HG02885 (cell line): ENCODE results near the gene TPSAB1.
"Not testable (repeated sequence)": the region's sequence is repeated elsewhere in the genome, so short reads cannot be mapped to it uniquely, and the experiment has no call there.

ENCODE experiments used
- ATAC-seq: cut with Tn5 transposase; IDR thresholded peaks from one replicate; pipeline ENCODE4 v1.9.1; 2021; ENCODE audit warnings: mild to moderate bottlenecking; ENCODE audit not compliant: unreplicated experiment, poor library complexity

The TPSAB1 gene

GRCh38 chr16:1240436-1240835, at the start of gene TPSAB1:
TPSAB1 (plus strand) TSS chr16:1240705; CDS start chr16:1240939, 234 bp downstream.
- not testable (repeated sequence) for ATAC-seq

- not testable (repeated sequence) for ATAC-seq
These were observed 49.7 kb upstream of the TPSAB1 start for GRCh38 chr16:1190789-1191188.

- no peak for ATAC-seq
These were observed 48.0 kb upstream of the TPSAB1 start for GRCh38 chr16:1192384-1193073.

GRCh38 chr16:1193143-1193824, 47.2 kb upstream of the TPSAB1 start:
- no peak for ATAC-seq

- ATAC-seq, result no peak
These were observed 46.5 kb upstream of the TPSAB1 start for GRCh38 chr16:1193825-1194581.

GRCh38 chr16:1194665-1195392, 45.7 kb upstream of the TPSAB1 start:
- no peak for ATAC-seq

- ATAC-seq, result no peak
These were observed 45.2 kb upstream of the TPSAB1 start for GRCh38 chr16:1195393-1195666.

- ATAC-seq, result no peak
These were observed 44.0 kb upstream of the TPSAB1 start for GRCh38 chr16:1196494-1196893.

- ATAC-seq, result no peak
These were observed 43.2 kb upstream of the TPSAB1 start for GRCh38 chr16:1197237-1197866.

- no peak for ATAC-seq
These were observed 42.3 kb upstream of the TPSAB1 start for GRCh38 chr16:1198194-1198593.

- not testable (repeated sequence) for ATAC-seq
These were observed 41.7 kb upstream of the TPSAB1 start for GRCh38 chr16:1198671-1199346.

GRCh38 chr16:1199347-1200013, 41.0 kb upstream of the TPSAB1 start:
- ATAC-seq, result no peak

GRCh38 chr16:1200014-1200627, 40.4 kb upstream of the TPSAB1 start:
- ATAC-seq, result no peak

GRCh38 chr16:1201444-1201843, 39.1 kb upstream of the TPSAB1 start:
- no peak for ATAC-seq

GRCh38 chr16:1202274-1202673, 38.2 kb upstream of the TPSAB1 start:
- no peak for ATAC-seq

- no peak for ATAC-seq
These were observed 35.6 kb upstream of the TPSAB1 start for GRCh38 chr16:1204933-1205332.

GRCh38 chr16:1206326-1206725, 34.2 kb upstream of the TPSAB1 start:
- ATAC-seq, result no peak

- no peak for ATAC-seq
These were observed 33.7 kb upstream of the TPSAB1 start for GRCh38 chr16:1206786-1207185.
